Skeletal muscle satellite cell (primary cell): Measurements from ENCODE around the gene SPOCK2.
"Not testable (repeated sequence)": the region's sequence is repeated elsewhere in the genome, so short reads cannot be mapped to it uniquely, and the experiment has no call there.

Experiments
- H3K27me3 ChIP-seq: 2 replicates; pipeline ENCODE4 v1.7.0; 2013; ENCODE audit warnings: low read length; ENCODE audit not compliant: control insufficient read depth, insufficient read depth
- H3K36me3 ChIP-seq: 2 replicates; pipeline ENCODE4 v1.7.0; 2013; ENCODE audit warnings: mild to moderate bottlenecking, control low read depth, low read length; ENCODE audit not compliant: insufficient read depth
- H3K4me1 ChIP-seq: 2 replicates; pipeline ENCODE4 v1.7.0; 2013; ENCODE audit warnings: low read length; ENCODE audit not compliant: control insufficient read depth, insufficient read depth
- H3K4me2 ChIP-seq: 2 replicates; pipeline ENCODE4 v1.7.0; 2013; ENCODE audit warnings: mild to moderate bottlenecking, low read length
- H3K4me3 ChIP-seq: 2 replicates; pipeline ENCODE4 v1.7.0; 2013; ENCODE audit warnings: low read length
- H3K9ac ChIP-seq: 2 replicates; pipeline ENCODE4 v1.7.0; 2013; ENCODE audit warnings: mild to moderate bottlenecking, low read depth, low read length, moderate library complexity
- H3K9me3 ChIP-seq: replicated peaks from 2 replicates; pipeline ENCODE4 v1.7.0; 2013; ENCODE audit warnings: mild to moderate bottlenecking, control low read depth, low read length

The SPOCK2 gene

DNA sequence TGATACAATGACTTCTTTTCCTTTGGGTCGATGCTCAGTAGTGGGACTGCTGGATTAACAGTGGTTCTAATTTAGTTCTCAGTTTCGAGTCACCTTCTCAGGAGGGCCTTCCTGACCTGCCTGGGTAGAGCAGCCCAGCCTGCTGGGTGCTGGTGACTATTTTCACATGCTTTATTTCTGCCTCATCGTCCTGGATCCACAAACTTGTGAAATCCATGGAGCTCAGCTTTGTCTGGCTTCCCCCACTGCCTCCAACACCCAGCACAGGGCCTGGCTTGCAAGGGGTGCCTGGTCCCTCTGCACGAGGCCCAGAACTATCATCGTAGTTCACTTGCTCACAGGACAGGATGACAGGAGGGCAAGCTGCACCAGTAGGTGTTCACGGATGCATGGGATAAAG lies 46.9 kb downstream of the SPOCK2 start:
- H3K9ac ChIP-seq: no peak overlapping the region
- peaks cover 9% of the 10 kb centered on the region for H3K4me1 ChIP-seq

DNA sequence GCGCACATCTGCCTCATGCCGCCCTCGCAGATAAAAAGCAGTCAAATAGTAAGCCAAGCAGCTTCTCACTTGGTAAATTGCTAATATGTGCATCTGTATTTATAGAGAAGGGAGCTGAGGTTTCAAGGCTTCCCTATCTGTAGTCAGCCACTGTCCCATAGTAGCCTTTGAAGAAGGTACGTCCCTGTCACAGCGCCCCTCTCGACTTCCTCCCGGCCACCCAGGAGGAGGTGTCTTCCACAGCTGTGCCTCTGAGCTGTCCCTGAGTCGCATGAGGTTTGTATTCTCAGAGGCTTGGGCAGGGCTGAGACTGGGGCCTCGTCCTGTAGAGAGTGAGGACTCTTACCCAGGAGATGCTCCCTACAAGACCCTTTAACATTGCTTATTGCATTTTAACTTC lies 49.0 kb downstream of the SPOCK2 start:
- Histone ChIP-seq H3K9me3 (no peaks in the 10 kb centered on the region), H3K4me1 (peaks cover 9% of the 10 kb centered on the region), H3K4me2 (no peak overlapping the region), H3K27me3 (peaks cover 7% of the 10 kb centered on the region), H3K9ac (no peak overlapping the region), H3K4me3 (no peak overlapping the region), H3K36me3 (no peaks in the 10 kb centered on the region)

More for the DNA sequence above, 46.9 kb downstream of the SPOCK2 start:
- H3K4me3 ChIP-seq: no peak overlapping the region
- H3K27me3 ChIP-seq: peaks cover 7% of the 10 kb centered on the region
- no peak overlapping the region for H3K4me2 ChIP-seq
- H3K36me3 ChIP-seq: no peaks in the 10 kb centered on the region
- H3K9me3 ChIP-seq: no peaks in the 10 kb centered on the region

DNA sequence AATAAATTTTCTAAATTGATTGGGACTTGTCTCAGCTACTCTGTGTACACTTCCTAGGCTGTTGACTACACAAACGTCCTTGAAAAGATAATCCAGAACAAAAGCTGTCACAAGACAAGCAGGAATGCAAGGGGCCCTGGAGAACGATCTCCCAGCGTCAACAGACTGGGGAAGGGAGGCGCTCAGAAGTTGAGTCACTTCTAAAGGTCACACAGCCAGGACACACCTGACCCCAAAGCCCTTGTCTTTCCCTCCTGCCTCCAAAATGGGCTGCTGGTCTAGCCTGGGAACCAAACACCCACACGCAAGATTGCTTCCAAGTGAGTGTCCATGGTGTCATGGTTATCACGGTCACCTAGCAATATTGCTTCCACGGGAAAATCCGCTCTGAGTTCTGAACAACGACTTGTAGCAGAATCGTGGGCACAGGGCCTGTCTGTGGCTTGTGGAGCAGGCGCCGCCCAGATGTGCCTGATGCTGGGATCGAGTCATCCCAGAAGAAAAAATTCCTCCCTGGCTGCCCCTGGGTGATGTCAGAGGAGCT lies 49.8 kb downstream of the SPOCK2 start:
- Histone ChIP-seq H3K27me3 (peaks cover 13% of the 10 kb centered on the region), H3K4me2 (no peak overlapping the region), H3K9me3 (no peaks in the 10 kb centered on the region), H3K4me1 (peaks cover 9% of the 10 kb centered on the region), H3K4me3 (no peak overlapping the region), H3K9ac (no peak overlapping the region), H3K36me3 (no peaks in the 10 kb centered on the region)

DNA sequence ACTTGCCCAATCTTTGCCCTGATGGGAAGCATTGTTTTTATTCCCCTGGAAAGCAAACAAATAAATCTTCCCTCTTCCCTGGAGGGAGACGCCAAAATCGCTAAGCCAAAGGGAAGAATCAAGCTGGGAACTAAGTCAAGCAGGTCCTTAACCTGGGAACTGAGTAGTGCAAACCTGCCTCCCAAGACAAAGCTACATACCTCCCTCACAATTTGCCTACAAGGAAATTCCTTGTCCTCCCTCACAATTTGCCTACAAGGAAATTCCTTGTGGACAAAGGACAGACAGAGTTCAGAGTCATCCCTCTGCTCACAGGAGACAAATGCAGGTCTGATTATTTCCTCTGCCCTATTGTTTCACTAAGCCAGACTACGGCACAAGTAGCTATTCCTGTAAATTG lies 50.5 kb downstream of the SPOCK2 start:
- Histone ChIP-seq H3K4me2 (no peak overlapping the region), H3K9ac (no peak overlapping the region), H3K27me3 (peaks cover 14% of the 10 kb centered on the region), H3K9me3 (no peaks in the 10 kb centered on the region), H3K36me3 (no peaks in the 10 kb centered on the region), H3K4me1 (peaks cover 9% of the 10 kb centered on the region), H3K4me3 (no peak overlapping the region)

DNA sequence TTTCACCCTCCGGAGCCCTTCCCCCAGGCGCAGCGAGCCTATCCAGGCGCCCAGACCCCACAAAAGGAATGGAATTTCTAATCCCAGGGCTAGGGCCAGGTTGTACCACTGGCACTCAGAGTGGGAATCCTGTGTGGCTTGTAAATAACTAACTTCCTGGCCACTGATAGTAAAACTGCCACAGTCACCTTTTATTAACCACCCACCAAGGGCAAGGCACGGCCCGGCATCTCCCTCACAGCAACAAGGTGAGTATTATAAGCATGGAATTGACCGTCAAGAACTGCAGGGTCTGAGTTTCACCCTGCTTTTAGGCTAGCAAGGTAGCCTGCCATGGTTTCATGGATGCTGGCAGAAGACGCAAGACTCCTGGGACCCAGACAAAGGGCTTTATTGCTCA lies 51.1 kb downstream of the SPOCK2 start:
- Histone ChIP-seq H3K9me3 (no peaks in the 10 kb centered on the region), H3K4me2 (no peak overlapping the region), H3K4me1 (peaks cover 9% of the 10 kb centered on the region), H3K36me3 (no peaks in the 10 kb centered on the region), H3K27me3 (peaks cover 14% of the 10 kb centered on the region), H3K9ac (no peak overlapping the region), H3K4me3 (no peak overlapping the region)

DNA sequence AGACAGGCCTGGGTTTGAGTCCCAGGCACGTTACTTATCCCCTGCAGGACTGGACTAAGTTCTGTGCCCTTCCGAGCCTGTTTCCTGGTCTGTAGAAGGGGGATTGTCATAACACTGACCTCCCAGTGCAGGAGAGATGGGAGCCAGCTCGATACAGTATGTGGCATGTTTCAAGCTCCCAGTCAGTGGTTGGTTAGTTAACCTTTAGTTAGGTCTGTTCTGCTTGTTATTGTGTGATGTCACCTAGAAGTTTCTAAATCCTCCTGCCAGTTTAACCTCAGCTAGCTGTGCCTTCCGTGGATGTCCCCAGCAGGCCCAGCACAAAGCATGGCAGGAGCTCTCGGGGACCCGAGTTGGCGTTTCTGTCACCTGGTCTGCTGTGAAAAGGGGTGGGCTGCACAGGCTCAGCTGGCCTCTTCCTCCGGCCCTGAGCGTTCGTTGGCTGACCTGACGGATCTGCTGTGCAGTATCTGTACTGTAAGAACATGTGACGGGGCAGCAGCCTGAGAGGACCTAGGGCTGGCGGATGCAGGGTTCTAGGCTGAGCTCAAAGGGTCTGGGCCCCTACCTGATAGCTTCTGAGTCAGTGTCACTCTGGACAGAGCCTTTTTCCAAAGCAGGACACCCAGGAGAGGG lies 53.0 kb downstream of the SPOCK2 start:
- Histone ChIP-seq H3K27me3 (peaks cover 30% of the 10 kb centered on the region), H3K4me2 (no peak overlapping the region), H3K4me3 (no peak overlapping the region), H3K4me1 (peaks cover 12% of the 10 kb centered on the region), H3K9ac (no peak overlapping the region), H3K9me3 (no peaks in the 10 kb centered on the region), H3K36me3 (no peaks in the 10 kb centered on the region)

DNA sequence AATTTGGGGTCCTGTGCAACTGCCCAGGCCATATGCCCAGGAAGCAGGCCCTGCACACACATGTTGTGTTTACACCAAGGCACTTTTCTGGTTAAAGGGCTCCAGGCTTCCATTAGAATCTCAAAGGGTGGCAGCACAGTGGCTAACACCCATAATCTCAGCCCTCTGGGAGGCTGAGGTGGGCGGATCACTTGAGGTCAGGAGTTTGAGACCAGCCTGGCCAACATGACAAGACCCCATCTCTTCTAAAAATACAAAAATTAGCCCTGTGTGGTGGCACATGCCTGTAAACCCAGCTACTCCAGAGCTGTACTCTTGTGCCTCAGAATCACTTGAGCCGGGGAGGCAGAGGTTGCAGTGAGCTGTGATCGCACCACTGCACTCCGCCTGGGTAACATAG lies 53.6 kb downstream of the SPOCK2 start:
- Histone ChIP-seq H3K4me2 (no peak overlapping the region), H3K9me3 (no peaks in the 10 kb centered on the region), H3K9ac (no peak overlapping the region), H3K4me3 (no peak overlapping the region), H3K27me3 (peaks cover 31% of the 10 kb centered on the region), H3K36me3 (no peaks in the 10 kb centered on the region), H3K4me1 (peaks cover 11% of the 10 kb centered on the region)

DNA sequence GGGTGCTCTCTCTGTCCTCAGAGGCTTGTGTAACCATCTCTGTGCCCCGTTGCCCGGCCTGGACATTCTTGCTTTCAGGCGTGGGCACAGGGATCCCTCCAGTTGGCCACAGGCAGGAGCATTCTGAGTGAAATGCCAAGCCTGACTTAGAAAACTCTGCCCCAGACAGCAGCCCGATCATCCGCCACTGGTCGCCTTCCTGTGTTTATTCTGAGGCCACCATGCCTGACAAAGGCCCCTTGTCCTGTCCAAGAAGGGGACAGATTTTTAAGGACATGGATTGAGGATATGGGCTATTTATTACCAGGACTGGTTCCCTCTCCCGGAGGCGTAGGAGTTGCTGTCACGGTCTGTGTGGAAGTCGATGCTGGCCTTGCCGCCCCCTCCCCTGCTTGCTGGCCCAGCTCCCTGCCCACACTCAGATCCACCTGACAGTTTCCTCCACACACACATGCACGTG lies 54.3 kb downstream of the SPOCK2 start:
- Histone ChIP-seq H3K4me1 (peaks cover 4% of the 10 kb centered on the region), H3K9ac (no peak overlapping the region), H3K27me3 (peaks cover 31% of the 10 kb centered on the region), H3K9me3 (no peaks in the 10 kb centered on the region), H3K4me3 (no peak overlapping the region), H3K4me2 (no peak overlapping the region), H3K36me3 (no peaks in the 10 kb centered on the region)

DNA sequence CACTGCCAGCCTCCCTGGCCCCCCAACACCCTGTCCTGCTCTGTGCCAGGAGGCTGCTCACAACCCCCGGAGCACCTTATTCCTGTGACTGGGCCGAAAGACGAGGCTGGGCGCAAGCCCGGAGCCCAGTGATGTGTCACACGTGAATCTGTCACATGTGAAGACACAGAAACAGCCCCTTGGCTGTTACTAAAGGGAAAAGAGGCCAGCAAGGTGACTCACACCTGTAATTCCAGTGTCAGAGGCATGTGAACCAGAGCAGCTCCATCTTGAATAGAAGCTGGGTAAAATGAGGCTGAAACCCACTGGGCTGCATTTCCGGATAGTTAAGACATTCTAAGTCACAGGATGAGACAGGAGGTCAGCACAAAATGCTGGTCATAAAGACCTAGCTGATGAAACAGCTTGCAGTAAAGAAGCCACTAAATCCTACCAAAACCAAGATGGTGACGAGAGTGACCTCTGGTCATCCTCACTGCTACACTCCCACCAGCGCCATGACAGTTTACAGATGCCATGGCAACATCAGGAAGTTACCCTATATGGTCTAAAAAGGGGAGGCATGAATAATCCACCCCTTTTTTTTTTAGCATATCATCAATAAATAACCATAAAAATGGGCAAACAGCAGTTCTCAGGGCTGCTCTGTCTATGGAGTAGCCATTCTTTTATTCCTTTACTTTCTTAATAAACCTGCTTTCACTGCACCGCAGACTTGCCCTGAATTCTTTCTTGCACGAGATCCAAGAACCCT lies 55.8 kb downstream of the SPOCK2 start:
- peaks cover 26% of the 10 kb centered on the region for H3K27me3 ChIP-seq
- not testable (repeated sequence) for H3K4me1 ChIP-seq, H3K4me2 ChIP-seq, H3K9me3 ChIP-seq, H3K4me3 ChIP-seq, H3K9ac ChIP-seq, H3K36me3 ChIP-seq

DNA sequence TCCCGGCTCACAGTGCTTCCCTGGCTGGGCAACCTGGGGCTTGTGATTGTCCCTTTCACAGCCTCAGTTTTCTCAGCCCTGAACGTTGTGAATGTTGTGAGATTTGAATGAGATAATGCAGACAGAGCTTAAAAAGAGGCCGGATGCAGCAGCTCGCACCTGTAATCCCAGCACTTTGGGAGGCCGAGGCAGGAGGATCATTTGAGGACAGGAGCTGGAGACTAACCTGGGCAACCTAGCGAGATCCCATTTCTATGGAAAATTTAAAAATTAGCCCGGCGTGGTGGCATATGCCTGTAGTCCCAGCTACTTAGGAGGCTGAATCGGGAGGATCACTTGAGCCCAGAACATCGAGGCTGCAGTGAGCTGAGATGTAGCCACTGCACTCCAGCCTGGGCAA lies 56.6 kb downstream of the SPOCK2 start:
- H3K4me3 ChIP-seq: no peak overlapping the region
- peaks cover 3% of the 10 kb centered on the region for H3K4me1 ChIP-seq
- no peak overlapping the region for H3K9ac ChIP-seq
- peaks cover 24% of the 10 kb centered on the region for H3K27me3 ChIP-seq
- H3K4me2 ChIP-seq: no peak overlapping the region
- no peaks in the 10 kb centered on the region for H3K9me3 ChIP-seq
- no peaks in the 10 kb centered on the region for H3K36me3 ChIP-seq

DNA sequence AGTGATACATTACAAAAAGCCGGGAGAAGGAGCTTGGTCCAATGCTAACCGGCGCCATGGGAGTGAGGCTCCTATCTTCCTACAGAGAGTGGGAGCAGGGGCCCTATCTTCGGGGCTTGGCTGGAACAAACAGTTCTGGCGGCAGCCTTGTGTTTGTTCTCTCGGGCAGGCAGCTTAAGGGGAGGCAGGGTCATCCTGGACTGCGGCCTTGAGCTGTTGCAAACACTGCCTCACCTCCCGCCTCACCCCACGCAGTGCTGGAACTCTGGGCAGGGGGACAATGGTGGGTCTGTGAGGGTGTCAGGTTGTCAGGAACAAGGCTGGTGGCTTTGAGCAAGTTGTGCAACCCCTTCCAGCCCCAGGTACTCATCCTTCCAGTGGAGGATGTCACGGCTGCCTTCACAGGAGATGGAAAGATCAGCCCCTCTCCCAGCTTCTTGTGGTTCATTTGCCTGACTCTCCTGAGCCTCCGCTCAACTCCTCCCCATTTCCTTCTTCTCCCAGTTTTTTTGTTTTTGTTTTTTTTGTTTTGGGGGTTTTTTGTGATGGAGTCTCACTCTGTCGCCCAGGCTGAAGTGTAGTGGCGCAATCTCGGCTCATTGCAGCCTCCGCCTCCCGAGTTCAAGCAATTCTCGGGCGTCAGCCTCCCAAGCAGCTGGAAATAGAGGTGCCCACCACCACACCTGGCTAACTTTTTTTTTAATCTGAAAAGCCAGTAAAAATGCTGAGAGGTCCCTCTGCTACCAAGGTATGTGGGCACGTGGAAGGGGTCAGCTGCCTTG lies 57.4 kb downstream of the SPOCK2 start:
- no peaks in the 10 kb centered on the region for H3K36me3 ChIP-seq
- peaks cover 3% of the 10 kb centered on the region for H3K4me1 ChIP-seq
- no peak overlapping the region for H3K9ac ChIP-seq
- no peak overlapping the region for H3K4me3 ChIP-seq
- H3K9me3 ChIP-seq: no peaks in the 10 kb centered on the region
- H3K27me3 ChIP-seq: peaks cover 24% of the 10 kb centered on the region
- H3K4me2 ChIP-seq: peak overlapping the region; percentile 1
